KMS-11 (cell line): ENCODE data around the gene PCYOX1L.

Experiments
- H2AFZ ChIP-seq: fragments of 200-600 bp; sonication (generic); 2 replicates; pipeline ENCODE4 v1.6.1; 2016; ENCODE audit warnings: antibody characterized with exemption, mixed run types, low read depth
- H3K27ac ChIP-seq: fragments of 200-600 bp; sonication (generic); 2 replicates; pipeline ENCODE4 v1.6.1; 2016; ENCODE audit warnings: mild to moderate bottlenecking, mixed run types
- H3K27me3 ChIP-seq: fragments of 200-600 bp; sonication (generic); 2 replicates; pipeline ENCODE4 v1.6.1; 2017; ENCODE audit warnings: mild to moderate bottlenecking, low read depth, mixed run types, moderate library complexity; ENCODE audit not compliant: insufficient read depth
- H3K36me3 ChIP-seq: fragments of 200-600 bp; sonication (generic); 2 replicates; pipeline ENCODE4 v1.6.1; 2017; ENCODE audit warnings: mild to moderate bottlenecking, mixed run types; ENCODE audit not compliant: insufficient read depth
- H3K4me1 ChIP-seq: fragments of 200-600 bp; sonication (generic); 2 replicates; pipeline ENCODE4 v1.6.1; 2016; ENCODE audit warnings: mild to moderate bottlenecking, low read depth, mixed run types; ENCODE audit not compliant: poor library complexity, severe bottlenecking
- H3K4me2 ChIP-seq: fragments of 200-600 bp; sonication (generic); 2 replicates; pipeline ENCODE4 v1.7.0; 2016; ENCODE audit warnings: mild to moderate bottlenecking, mixed run types
- H3K4me3 ChIP-seq: fragments of 200-600 bp; sonication (generic); IDR thresholded peaks from 2 replicates; pipeline ENCODE4 v1.6.1; 2017; ENCODE audit warnings: low read depth, low read length, mixed read lengths; ENCODE audit not compliant: insufficient read depth
- H3K79me2 ChIP-seq: fragments of 200-600 bp; sonication (generic); 2 replicates; pipeline ENCODE4 v1.6.1; 2016; ENCODE audit warnings: low read depth, mixed run types; ENCODE audit not compliant: insufficient read depth
- H3K9ac ChIP-seq: fragments of 200-600 bp; sonication (generic); 2 replicates; pipeline ENCODE4 v1.6.1; 2016; ENCODE audit warnings: mild to moderate bottlenecking, mixed run types
- H4K20me1 ChIP-seq: fragments of 200-600 bp; sonication (generic); 2 replicates; pipeline ENCODE4 v1.6.1; 2016; ENCODE audit warnings: mild to moderate bottlenecking, mixed run types; ENCODE audit not compliant: insufficient read depth
- CTCF ChIP-seq: fragments of 200-600 bp; sonication (generic); conservative IDR thresholded peaks from 2 replicates; pipeline ENCODE4 v1.6.1; 2017; ENCODE audit warnings: low read depth, mild to moderate bottlenecking, antibody characterized with exemption, low read length, moderate library complexity, mixed read lengths

The PCYOX1L gene

GRCh38 chr5:149358868-149359495 lies 1.1 kb downstream of the PCYOX1L start:
- H4K20me1 ChIP-seq: no peaks in the 10 kb centered on the region
- H3K9ac ChIP-seq: no peak overlapping the region; the same call in 1 of the 2 replicates
- H3K27me3 ChIP-seq: no peaks in the 10 kb centered on the region
- no peak overlapping the region for H3K27ac ChIP-seq
- H3K4me2 ChIP-seq: peak overlapping the region; percentile 70; the same call in 1 of the 2 replicates
- TF ChIP-seq CTCF: no peak
- peaks cover 8% of the 10 kb centered on the region; the same call in 1 of the 2 replicates for H3K79me2 ChIP-seq
- H2AFZ ChIP-seq: no peak overlapping the region
- no peaks in the 10 kb centered on the region for H3K36me3 ChIP-seq
- H3K4me3 ChIP-seq: no peak overlapping the region
- peaks cover 16% of the 10 kb centered on the region for H3K4me1 ChIP-seq

GRCh38 chr5:149360272-149360671 lies 2.4 kb downstream of the PCYOX1L start:
- H3K9ac ChIP-seq: no peak overlapping the region
- H3K79me2 ChIP-seq: peaks cover 8% of the 10 kb centered on the region; the same call in 1 of the 2 replicates
- no peak overlapping the region for H3K4me2 ChIP-seq
- no peak overlapping the region for H3K4me3 ChIP-seq
- peaks cover 13% of the 10 kb centered on the region for H3K4me1 ChIP-seq
- no peak for TF ChIP-seq CTCF
- H4K20me1 ChIP-seq: no peaks in the 10 kb centered on the region
- no peaks in the 10 kb centered on the region for H3K36me3 ChIP-seq
- H3K27me3 ChIP-seq: no peaks in the 10 kb centered on the region
- no peak overlapping the region for H2AFZ ChIP-seq
- H3K27ac ChIP-seq: no peak overlapping the region

- no peaks in the 10 kb centered on the region for H3K27me3 ChIP-seq
- no peak overlapping the region for H2AFZ ChIP-seq
- no peaks in the 10 kb centered on the region for H3K36me3 ChIP-seq
- H3K4me3 ChIP-seq: no peak overlapping the region
- peaks cover 8% of the 10 kb centered on the region; the same call in 1 of the 2 replicates for H3K79me2 ChIP-seq
- no peaks in the 10 kb centered on the region for H4K20me1 ChIP-seq
- no peak for TF ChIP-seq CTCF
- H3K27ac ChIP-seq: no peak overlapping the region
- no peak overlapping the region for H3K9ac ChIP-seq
- H3K4me1 ChIP-seq: peaks cover 8% of the 10 kb centered on the region
- no peak overlapping the region for H3K4me2 ChIP-seq
Measured at GRCh38 chr5:149362541-149362940, 4.7 kb downstream of the PCYOX1L start.

- Histone ChIP-seq H3K4me1 (peaks cover 10% of the 10 kb centered on the region), H3K36me3 (no peaks in the 10 kb centered on the region), H4K20me1 (no peaks in the 10 kb centered on the region), H3K4me3 (no peak overlapping the region), H3K79me2 (peaks cover 8% of the 10 kb centered on the region; the same call in 1 of the 2 replicates), H3K27me3 (no peaks in the 10 kb centered on the region), H3K9ac (no peak overlapping the region), H3K27ac (no peak overlapping the region), H2AFZ (no peak overlapping the region), H3K4me2 (no peak overlapping the region)
- no peak for TF ChIP-seq CTCF
Measured at GRCh38 chr5:149363358-149363757, 5.5 kb downstream of the PCYOX1L start.
